ENCODE measurements around the gene TAB2.

- TF ChIP-seq POLR2AphosphoS5 (IDR thresholded peaks at IDR 0.05; ENCODE audit: low read depth, low read length), result no peak
- no peak for TF ChIP-seq SIN3A (IDR thresholded peaks at IDR 0.05; ENCODE audit: borderline replicate concordance, insufficient read depth, low read length)
These were observed 6.2 kb upstream of the TAB2 start for GRCh38 chr6:149311293-149311692.
